Activated T-helper 2 cell treated with anti-CD3 and anti-CD28 coated beads, Interferon-gamma antibody, Interleukin-2, Interleukin-4, amounts not matched to agents 10 μg/mL and 5 μg/mL and 100 μg/mL, durations not matched to agents 14 hours and 24 hours and 36 hours (primary cell): Measurements from ENCODE around the gene CASP8. TPM values are rescaled to one million over a fixed set of nuclear protein-coding genes. Genes with fewer than 3 reads are reported as not detected.
A peak's percentile ranks its signal among the peaks of the same experiment; 100 is the strongest.
"Not testable (repeated sequence)": the region's sequence is repeated elsewhere in the genome, so short reads cannot be mapped to it uniquely, and the experiment has no call there.

Source experiments
- DNase-seq: peaks from one replicate; pipeline ENCODE4 v3.0.0; 2021; ENCODE audit warnings: low spot score
- H3K27ac Mint-ChIP-seq: one replicate; pipeline ENCODE4 v1.8.0; 2021; ENCODE audit warnings: mixed read lengths
- H3K27me3 Mint-ChIP-seq: one replicate; pipeline ENCODE4 v1.8.0; 2021; ENCODE audit warnings: low read depth, mixed read lengths
- H3K36me3 Mint-ChIP-seq: one replicate; pipeline ENCODE4 v1.8.0; 2021; ENCODE audit warnings: low read depth, mixed read lengths
- H3K4me1 Mint-ChIP-seq: one replicate; pipeline ENCODE4 v1.8.0; 2021; ENCODE audit warnings: low read depth, mixed read lengths
- H3K4me3 Mint-ChIP-seq: one replicate; pipeline ENCODE4 v1.8.0; 2021; ENCODE audit warnings: low read depth, mild to moderate bottlenecking, moderate library complexity, mixed read lengths
- H3K9me3 Mint-ChIP-seq: one replicate; pipeline ENCODE4 v1.8.0; 2021; ENCODE audit warnings: mixed read lengths
- intact Hi-C: fragments of 100-400 bp; cut with micrococcal nuclease; formaldehyde crosslinking; loops from one replicate; pipeline ENCODE4 v1.15.1; 2023
- total RNA-seq: library from RNA; stranded (reverse); gene quantifications from 2 replicates; pipeline ENCODE4 v1.2.3, GENCODE V29; 2022

CASP8 gene
- total RNA-seq, 1 donor from 2014 or later = 43.5 TPM

DNA sequence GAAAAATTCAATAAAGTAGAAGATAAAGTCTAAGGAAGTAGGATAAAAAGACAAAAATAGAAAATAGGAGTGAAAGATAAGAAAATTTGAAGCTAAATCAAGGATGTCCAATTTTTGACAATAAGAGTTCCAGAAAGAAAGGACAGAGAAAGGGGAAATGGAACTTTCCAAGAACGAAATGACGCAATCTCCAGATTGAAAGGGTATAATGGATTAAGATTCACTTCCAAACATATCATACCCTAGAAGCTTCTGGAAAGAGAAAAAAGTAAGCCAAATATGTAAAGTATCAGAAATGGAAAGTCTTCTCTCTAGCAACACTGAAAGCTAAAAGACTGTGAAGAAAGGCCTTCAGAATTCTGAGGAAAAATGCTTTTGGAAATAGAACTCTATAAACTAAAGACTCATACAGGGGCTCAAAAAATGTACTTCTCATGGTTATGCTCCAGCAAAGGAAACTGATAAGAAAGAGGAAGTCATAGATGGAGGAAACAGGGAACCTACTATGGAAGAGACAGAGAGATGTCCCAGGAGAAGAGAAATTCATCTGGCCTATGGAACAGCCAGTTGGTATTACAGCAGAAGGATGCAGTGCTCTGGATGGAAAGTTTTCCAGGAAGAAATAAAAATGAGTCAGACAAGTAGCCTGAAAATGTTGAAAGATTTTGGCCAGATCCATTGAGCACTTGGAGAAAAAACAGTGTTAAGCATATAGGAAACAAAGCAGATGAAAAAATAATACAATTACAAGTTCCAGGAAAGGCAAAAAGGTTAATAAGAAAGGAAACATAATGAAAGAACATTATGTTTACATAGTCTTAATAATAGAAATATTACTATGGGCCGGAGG, 20.1 kb downstream of the CASP8 start:
- no peaks in the 10 kb centered on the region for H3K27me3 Mint-ChIP-seq
- no peak overlapping the region for H3K4me3 Mint-ChIP-seq
- no peak for DNase-seq
- intact Hi-C loops = no loop called here
- H3K36me3 Mint-ChIP-seq = peaks cover 62% of the 10 kb centered on the region
- H3K27ac Mint-ChIP-seq = peak overlapping the region; percentile 34
- H3K9me3 Mint-ChIP-seq = no peaks in the 10 kb centered on the region
- peaks cover 9% of the 10 kb centered on the region for H3K4me1 Mint-ChIP-seq

DNA sequence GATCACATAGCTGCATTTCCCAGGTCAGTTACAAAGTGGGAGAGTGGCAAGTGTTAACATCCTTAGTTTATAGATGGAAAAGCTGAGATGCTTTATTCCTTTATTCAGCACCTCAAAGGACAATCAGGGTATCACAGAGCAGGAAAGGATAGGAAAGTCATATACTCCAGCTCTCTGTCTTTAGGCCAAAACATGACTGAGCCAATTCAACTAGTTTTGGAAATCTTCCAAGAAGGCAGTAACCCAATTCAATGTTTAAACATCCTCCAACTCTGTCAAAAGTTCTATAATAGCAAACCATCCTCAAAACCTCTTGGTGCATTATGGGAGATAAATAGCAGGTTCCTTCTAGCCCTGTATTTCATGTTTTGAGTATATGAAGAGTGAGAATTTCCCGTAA, 25.2 kb downstream of the CASP8 start:
- Mint-ChIP-seq H3K4me3 (no peak overlapping the region), H3K27me3 (no peaks in the 10 kb centered on the region), H3K9me3 (peaks cover 35% of the 10 kb centered on the region), H3K27ac (peak overlapping the region; percentile 35), H3K36me3 (peaks cover 67% of the 10 kb centered on the region), H3K4me1 (no peaks in the 10 kb centered on the region)
- DNase-seq = no peak
- intact Hi-C loops = no loop called here

DNA sequence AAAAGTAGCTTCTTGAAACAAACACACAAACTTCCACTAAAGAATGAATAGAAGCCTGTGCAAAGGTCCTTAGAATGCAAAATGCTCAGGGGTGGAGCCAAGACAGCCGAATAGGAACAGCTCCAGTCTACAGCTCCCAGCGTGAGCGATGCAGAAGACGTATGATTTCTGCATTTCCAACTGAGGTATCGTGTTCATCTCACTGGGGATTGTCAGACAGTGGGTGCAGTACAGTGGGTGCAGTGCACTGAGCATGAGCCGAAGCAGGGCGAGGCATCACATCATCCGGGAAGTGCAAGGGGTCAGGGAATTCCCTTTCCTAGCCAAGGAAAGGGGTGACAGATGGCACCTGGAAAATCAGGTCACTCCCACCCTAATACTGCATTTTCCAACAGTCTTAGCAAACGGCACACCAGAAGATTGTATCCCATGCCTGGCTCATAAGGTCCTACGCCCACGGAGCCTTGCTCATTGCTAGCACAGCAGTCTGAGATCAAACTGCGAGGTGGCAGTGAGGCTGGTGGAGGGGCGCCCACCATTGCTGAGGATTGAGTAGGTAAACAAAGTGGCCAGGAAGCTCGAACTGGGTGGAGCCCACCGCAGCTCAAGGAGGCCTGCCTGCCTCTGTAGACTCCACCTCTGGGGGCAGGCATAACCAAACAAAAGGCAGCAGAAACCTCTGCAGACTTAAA, 30.3 kb downstream of the CASP8 start:
- H3K36me3 Mint-ChIP-seq = peaks cover 79% of the 10 kb centered on the region
- peaks cover 65% of the 10 kb centered on the region for H3K9me3 Mint-ChIP-seq
- H3K4me1 Mint-ChIP-seq, H3K27me3 Mint-ChIP-seq, H3K4me3 Mint-ChIP-seq, intact Hi-C loops, H3K27ac Mint-ChIP-seq, DNase-seq: not testable (repeated sequence)

DNA sequence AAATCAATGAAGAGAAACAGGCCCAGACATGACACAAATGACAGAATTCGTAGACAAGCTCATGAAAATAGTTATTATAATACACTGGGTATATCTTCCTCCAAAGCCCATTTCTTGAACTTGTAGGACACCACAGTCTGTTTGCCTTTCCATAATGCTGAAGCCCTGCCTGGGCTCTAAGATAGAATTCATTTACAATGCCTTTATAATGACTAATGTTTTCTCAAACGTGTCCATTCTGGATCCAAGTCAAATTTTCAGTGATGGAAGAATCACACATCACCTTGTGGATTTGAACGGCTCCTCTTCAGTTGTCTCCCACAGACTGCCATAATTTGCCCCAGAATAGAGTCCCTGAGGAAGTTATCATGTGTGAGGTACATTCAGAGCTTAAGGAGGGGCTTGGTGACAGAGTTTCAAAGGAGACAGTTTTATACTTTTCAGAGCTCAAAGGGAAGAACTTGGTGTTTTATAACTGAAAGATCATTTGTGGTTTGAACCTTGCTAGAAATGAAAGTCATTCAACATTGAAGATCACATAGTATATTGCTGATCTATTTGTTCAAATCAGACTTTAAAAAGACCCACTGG, 38.2 kb downstream of the CASP8 start:
- Mint-ChIP-seq H3K4me1 (peaks cover 4% of the 10 kb centered on the region), H3K9me3 (peaks cover 50% of the 10 kb centered on the region), H3K36me3 (peaks cover 33% of the 10 kb centered on the region), H3K27me3 (no peaks in the 10 kb centered on the region), H3K4me3 (no peak overlapping the region), H3K27ac (no peak overlapping the region)
- intact Hi-C loops = no loop called here
- no peak for DNase-seq

DNA sequence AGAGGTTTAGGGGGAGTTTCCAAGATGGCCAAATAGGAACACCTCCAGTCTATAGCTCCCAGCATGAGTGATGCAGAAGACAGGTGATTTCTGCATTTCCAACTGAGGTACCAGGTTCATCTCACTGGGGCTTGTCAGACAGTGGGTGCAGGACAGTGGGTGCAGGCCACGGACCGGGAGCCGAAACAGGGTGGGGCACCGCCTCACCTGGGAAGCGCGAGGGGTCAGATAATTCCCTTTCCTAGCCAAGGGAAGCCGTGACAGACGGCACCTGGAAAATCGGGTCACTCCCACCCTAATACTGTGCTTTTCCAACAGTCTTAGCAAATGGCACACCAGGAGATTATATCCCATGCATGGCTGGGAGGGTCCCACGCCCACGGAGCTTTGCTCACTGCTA, 39.6 kb downstream of the CASP8 start:
- H3K4me1 Mint-ChIP-seq, H3K4me3 Mint-ChIP-seq, H3K27me3 Mint-ChIP-seq, intact Hi-C loops, H3K27ac Mint-ChIP-seq, DNase-seq: not testable (repeated sequence)
- peaks cover 33% of the 10 kb centered on the region for H3K36me3 Mint-ChIP-seq
- peaks cover 57% of the 10 kb centered on the region for H3K9me3 Mint-ChIP-seq

DNA sequence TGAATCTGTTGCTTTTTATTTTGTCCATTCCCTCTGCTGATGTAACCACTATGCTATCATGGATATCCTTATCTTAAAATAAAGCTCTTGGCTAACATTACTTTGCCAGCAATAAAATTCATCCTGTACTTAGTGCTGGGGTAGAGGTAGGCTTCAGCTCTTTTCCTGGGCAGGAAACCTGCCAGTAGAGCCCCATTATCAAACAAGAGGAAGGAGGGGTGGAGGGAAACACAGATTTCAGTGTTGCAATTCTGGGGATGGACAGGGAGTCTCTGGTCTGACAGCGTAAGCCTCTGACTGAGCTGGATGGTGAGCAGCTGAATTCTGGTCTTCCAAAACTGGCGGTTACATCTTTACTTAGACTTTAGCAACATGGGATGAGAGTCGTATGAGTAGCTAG, 47.5 kb downstream of the CASP8 start:
- peaks cover 39% of the 10 kb centered on the region for H3K36me3 Mint-ChIP-seq
- peaks cover 54% of the 10 kb centered on the region for H3K9me3 Mint-ChIP-seq
- no peaks in the 10 kb centered on the region for H3K4me1 Mint-ChIP-seq
- no peak overlapping the region for H3K4me3 Mint-ChIP-seq
- intact Hi-C loops = no loop called here
- H3K27me3 Mint-ChIP-seq = no peaks in the 10 kb centered on the region
- no peak overlapping the region for H3K27ac Mint-ChIP-seq
- no peak for DNase-seq

DNA sequence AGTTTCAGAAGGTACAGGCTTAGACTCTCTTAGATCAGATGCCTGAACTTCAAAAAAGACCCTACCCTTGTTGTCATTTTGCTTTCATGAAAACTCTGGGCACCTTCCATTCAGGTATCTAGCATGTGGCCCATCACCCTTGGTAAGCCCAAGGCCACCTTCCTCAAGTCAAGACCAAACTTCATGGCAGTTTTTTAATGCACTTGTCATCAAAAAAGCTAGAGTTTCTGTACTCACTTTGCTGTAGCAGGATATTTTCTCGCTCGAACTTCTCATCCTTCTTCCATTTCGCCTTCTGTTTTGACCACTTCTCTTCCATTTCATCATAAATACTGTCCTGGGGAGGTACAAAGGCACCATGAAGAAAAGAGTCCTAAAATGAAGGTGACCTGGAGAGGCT, 48.6 kb downstream of the CASP8 start:
- Mint-ChIP-seq H3K9me3 (peaks cover 47% of the 10 kb centered on the region), H3K4me3 (no peak overlapping the region), H3K27ac (no peak overlapping the region), H3K36me3 (peaks cover 42% of the 10 kb centered on the region), H3K4me1 (no peaks in the 10 kb centered on the region), H3K27me3 (no peaks in the 10 kb centered on the region)
- intact Hi-C loops = no loop called here
- no peak for DNase-seq

DNA sequence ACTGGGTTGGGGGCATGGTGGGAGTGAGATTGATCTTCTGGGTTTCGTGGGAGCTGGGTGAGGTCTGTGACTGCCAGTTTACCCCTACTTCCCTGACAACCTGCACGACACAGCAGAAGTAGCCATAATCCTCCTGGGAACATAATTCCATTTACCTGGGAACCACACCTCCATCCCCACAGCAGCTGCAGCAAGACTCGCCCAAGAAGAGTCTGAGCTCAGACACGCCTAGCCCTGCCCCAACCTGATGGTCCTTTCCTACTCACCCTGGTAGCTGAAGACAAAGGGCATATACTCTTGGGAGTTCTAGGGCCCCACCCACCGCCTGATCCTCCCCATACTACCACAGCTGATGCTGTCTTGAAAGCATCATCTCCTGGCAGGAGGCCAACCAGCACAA, 53.0 kb downstream of the CASP8 start:
- Mint-ChIP-seq H3K36me3 (peaks cover 25% of the 10 kb centered on the region), H3K27ac (no peak overlapping the region), H3K9me3 (peaks cover 60% of the 10 kb centered on the region), H3K4me1 (no peaks in the 10 kb centered on the region), H3K4me3 (no peak overlapping the region), H3K27me3 (no peaks in the 10 kb centered on the region)
- intact Hi-C loops = no loop called here
- DNase-seq = no peak

DNA sequence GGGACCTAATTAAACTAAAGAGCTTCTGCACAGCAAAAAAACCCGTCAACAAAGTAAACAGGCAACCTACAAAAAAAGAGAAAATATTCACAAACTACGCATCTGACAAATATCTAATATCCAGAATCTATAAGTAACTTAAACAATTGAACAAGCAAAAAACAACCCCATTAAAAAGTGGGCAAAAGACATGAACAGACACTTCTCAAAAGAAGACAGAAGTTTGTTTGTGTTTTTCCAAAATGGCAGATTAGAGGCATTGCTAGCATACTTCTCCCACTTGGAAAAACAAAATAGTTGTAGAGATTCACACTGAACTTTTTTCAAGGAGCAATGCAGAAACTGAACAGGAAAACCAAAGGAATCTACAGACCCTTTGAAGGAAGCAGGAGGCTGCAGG, 59.2 kb downstream of the CASP8 start:
- intact Hi-C loops = no loop called here
- Mint-ChIP-seq H3K4me1 (no peaks in the 10 kb centered on the region), H3K36me3 (peaks cover 20% of the 10 kb centered on the region), H3K9me3 (peaks cover 57% of the 10 kb centered on the region), H3K4me3 (no peak overlapping the region), H3K27ac (no peak overlapping the region), H3K27me3 (no peaks in the 10 kb centered on the region)
- DNase-seq = no peak

DNA sequence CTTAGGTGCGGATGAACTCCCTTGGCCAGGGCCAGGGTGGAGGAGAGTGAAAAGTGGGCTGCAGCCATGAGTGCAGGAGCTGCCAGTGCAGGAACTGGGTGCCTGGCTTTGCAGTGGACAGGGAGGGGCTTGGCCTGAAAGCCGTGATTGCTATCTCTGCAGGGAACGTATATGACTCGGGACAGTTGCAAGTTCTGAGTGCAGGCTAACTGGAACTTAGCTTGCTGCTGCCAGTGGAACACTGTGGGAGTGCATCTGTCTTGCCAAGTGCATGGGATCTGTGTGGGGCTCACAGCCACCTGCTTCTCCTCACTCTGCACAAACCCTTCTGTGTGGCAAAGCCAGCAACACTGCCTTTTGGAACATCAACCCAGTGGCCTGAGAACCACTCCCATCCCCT, 59.9 kb downstream of the CASP8 start:
- Mint-ChIP-seq H3K27me3 (no peaks in the 10 kb centered on the region), H3K4me3 (no peak overlapping the region), H3K9me3 (peaks cover 55% of the 10 kb centered on the region), H3K27ac (no peak overlapping the region), H3K36me3 (peaks cover 20% of the 10 kb centered on the region), H3K4me1 (no peaks in the 10 kb centered on the region)
- DNase-seq = no peak
- intact Hi-C loops = no loop called here

DNA sequence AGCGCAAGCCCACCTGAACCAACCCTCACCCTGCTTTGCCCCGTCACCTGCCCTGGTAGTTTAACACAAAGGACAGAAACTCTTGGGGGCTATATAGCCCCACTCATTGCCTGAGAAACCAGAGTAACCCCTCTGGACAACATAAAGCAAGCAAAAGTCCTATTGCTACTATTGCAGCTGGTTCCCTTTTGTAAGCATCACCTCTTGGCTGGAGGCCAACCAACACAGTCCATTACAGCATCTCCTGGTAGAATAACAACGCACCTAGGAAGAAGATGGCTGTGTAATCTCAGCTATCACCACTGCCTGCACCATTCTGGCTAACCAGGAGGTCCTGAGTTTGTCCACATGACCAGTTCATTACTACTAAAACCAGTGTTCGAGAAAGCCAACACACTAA, 60.4 kb downstream of the CASP8 start:
- no peaks in the 10 kb centered on the region for H3K4me1 Mint-ChIP-seq
- intact Hi-C loops = no loop called here
- H3K27ac Mint-ChIP-seq = no peak overlapping the region
- DNase-seq = no peak
- H3K9me3 Mint-ChIP-seq = peaks cover 55% of the 10 kb centered on the region
- H3K36me3 Mint-ChIP-seq = peaks cover 20% of the 10 kb centered on the region
- no peaks in the 10 kb centered on the region for H3K27me3 Mint-ChIP-seq
- H3K4me3 Mint-ChIP-seq = no peak overlapping the region

DNA sequence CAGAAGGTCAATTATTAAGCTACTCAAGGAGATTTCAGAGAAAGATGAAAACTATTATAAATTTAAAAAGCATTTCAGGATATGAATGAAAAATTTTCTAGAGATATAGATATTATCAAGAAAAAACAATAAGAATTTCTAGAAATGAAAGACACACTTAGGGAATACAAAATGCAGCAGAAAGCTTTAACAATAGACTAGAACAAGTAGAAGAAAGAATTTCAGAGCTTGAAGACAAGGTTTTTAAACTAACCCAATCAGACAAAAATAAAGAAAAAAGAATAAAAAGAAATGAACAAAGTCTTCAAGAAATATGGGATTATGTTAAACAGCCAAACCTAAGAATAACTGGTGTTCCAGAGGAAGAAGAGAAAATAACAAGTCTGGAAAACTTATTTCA, 62.4 kb downstream of the CASP8 start:
- H3K9me3 Mint-ChIP-seq = peaks cover 62% of the 10 kb centered on the region
- H3K4me1 Mint-ChIP-seq = no peaks in the 10 kb centered on the region
- no peak overlapping the region for H3K27ac Mint-ChIP-seq
- DNase-seq = no peak
- peaks cover 24% of the 10 kb centered on the region for H3K36me3 Mint-ChIP-seq
- no peak overlapping the region for H3K4me3 Mint-ChIP-seq
- no peaks in the 10 kb centered on the region for H3K27me3 Mint-ChIP-seq
- intact Hi-C loops = no loop called here

DNA sequence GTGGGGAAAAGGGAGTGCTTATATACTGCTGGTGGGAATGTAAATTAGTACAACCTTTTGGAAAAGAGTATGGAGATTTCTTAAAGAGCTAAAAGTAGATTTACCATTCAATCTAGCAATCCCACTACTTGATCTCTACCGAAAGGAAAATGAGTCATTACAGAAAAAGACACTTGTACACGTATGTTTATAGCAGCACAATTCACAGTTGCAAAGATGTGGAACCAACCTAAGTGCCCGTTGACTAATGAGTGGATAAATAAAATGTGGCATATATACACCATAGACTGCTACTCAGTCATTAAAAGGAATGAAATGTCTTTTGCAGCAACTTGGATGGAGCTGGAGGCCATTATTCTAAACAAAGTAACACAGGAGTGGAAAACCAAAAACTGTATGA, 67.3 kb downstream of the CASP8 start:
- no peak overlapping the region for H3K27ac Mint-ChIP-seq
- no peak overlapping the region for H3K4me3 Mint-ChIP-seq
- intact Hi-C loops = no loop called here
- H3K9me3 Mint-ChIP-seq = peaks cover 50% of the 10 kb centered on the region
- no peaks in the 10 kb centered on the region for H3K4me1 Mint-ChIP-seq
- H3K36me3 Mint-ChIP-seq = peaks cover 22% of the 10 kb centered on the region
- H3K27me3 Mint-ChIP-seq = no peaks in the 10 kb centered on the region
- DNase-seq = no peak
